ENCODE measurements around the gene PLXNB3. TPM values are rescaled to one million over a fixed set of nuclear protein-coding genes. Genes with fewer than 3 reads are reported as not detected.

Gene PLXNB3
- total and polyA plus RNA-seq, 2 of the 13 experiments (the other 11 are each of a cell fraction or from before 2014, with no cell fraction given): 3.0 to 6.9 TPM

- TF ChIP-seq ZNF709 (CRISPR knock-in tag; IDR thresholded peaks at IDR 0.05) (no peak), GATAD1 (CRISPR knock-in tag; IDR thresholded peaks at IDR 0.05) (0 out of 2 replicates have a peak, but pooled peaks have one; percentile 33), ZEB1 (IDR thresholded peaks at IDR 0.05; ENCODE audit: insufficient replicate concordance, low read depth) (peak; percentile 50), RXRB (CRISPR knock-in tag; IDR thresholded peaks at IDR 0.05; ENCODE audit: borderline replicate concordance) (0 out of 2 replicates have a peak, but pooled peaks have one; percentile 21), ZNF354B (CRISPR knock-in tag; IDR thresholded peaks at IDR 0.05) (no peak), ZNF318 (CRISPR knock-in tag; IDR thresholded peaks at IDR 0.05) (no peak), SMAD3 (CRISPR knock-in tag; IDR thresholded peaks at IDR 0.05) (no peak), HMG20B (CRISPR knock-in tag; conservative IDR thresholded peaks at IDR 0.05) (0 out of 2 replicates have a peak, but pooled peaks have one; percentile 38), HNRNPK (IDR thresholded peaks at IDR 0.05; ENCODE audit: low read depth, low read length, poor library complexity, severe bottlenecking) (no peak), RARG (CRISPR knock-in tag; IDR thresholded peaks at IDR 0.05; ENCODE audit: low read depth) (no peak), MXD1 (CRISPR knock-in tag; IDR thresholded peaks at IDR 0.05) (no peak), ZMAT3 (CRISPR knock-in tag; conservative IDR thresholded peaks at IDR 0.05) (no peak), POGK (CRISPR knock-in tag; conservative IDR thresholded peaks at IDR 0.05) (0 out of 2 replicates have a peak, but pooled peaks have one; percentile 31), RAD21 (CRISPR knock-in tag; IDR thresholded peaks at IDR 0.05) (peak; percentile 73; the same call in 1 of the 2 replicates), STAG1 (CRISPR knock-in tag; IDR thresholded peaks at IDR 0.05) (peak; percentile 86), ZNF235 (CRISPR knock-in tag; IDR thresholded peaks at IDR 0.05; ENCODE audit: borderline replicate concordance) (0 out of 2 replicates have a peak, but pooled peaks have one; percentile 18), KLF13 (CRISPR knock-in tag; IDR thresholded peaks at IDR 0.05) (no peak)
Observed at GRCh38 chrX:153763989-153764755, at the start of gene PLXNB3 (continued).

Data from HepG2 (cell line).